Measurements from ENCODE around the gene MXRA8.
"Not testable (repeated sequence)": the region's sequence is repeated elsewhere in the genome, so short reads cannot be mapped to it uniquely, and the experiment has no call there.

Gene MXRA8, protein sequence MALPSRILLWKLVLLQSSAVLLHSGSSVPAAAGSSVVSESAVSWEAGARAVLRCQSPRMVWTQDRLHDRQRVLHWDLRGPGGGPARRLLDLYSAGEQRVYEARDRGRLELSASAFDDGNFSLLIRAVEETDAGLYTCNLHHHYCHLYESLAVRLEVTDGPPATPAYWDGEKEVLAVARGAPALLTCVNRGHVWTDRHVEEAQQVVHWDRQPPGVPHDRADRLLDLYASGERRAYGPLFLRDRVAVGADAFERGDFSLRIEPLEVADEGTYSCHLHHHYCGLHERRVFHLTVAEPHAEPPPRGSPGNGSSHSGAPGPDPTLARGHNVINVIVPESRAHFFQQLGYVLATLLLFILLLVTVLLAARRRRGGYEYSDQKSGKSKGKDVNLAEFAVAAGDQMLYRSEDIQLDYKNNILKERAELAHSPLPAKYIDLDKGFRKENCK

DNA sequence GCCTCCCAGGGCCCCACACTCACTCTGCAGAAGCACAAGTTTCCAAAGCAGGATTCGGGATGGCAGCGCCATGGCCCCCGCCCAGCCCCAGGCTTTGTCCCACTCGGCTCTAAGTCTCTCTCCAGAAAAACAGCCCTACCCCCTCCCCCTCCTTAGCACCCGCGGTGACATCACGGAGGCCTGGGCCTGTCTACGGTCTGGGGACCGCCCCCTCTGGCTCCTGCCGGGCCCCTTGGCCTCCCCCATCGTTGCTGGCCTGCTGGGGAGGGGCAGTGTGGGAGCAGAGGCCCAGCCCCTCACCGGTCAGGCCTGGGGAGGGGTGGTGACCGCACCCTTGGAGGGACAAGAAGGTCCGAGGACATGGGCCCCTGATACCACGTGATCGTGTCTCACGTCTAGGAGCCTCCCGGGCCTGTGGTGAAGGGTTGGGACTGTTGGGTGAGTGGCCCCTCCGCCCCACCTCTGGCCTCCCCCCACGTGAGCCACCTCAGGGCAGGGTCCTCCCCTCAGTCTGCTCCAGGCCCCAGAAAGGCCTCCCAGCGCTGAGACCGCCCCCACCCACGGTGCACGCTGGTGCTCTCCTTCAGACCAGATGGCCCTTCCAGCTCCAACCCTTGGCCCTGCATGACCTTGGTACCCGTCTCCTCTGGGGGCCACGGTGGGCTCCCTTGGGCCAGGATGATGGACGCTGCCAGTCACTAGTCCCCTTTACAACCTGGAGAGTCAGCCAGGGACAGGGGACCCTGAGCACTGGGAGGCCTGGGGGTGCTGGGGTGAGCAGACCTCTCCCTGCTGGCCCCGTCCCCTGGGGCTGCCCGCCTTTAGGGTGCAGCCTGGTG lies at the start of gene MXRA8:
TSS of gene MXRA8 (minus strand) at position 123 of the 839 bp plus-strand sequence. CDS start at position 72, 51 bp downstream.
- no peak within 1 kb of the TSS for H3K27ac ChIP-seq (ENCODE audit: low read length)
- no peaks in the 10 kb centered on the region for H3K36me3 ChIP-seq (ENCODE audit: insufficient read depth, low read depth, low read length)
- peaks cover 14% of the 10 kb centered on the region for H3K27me3 ChIP-seq (ENCODE audit: insufficient read depth, low read length)
- H3K4me3 ChIP-seq (ENCODE audit: low read length) = peak within 1 kb of the TSS; percentile 54; the same call in 1 of the 2 replicates
- peak within 1 kb of the TSS; percentile 67; the same call in 1 of the 2 replicates for H3K9ac ChIP-seq (ENCODE audit: low read depth, low read length)
- H3K4me1 ChIP-seq (ENCODE audit: insufficient read depth, low read length) = peaks cover 16% of the 10 kb centered on the region
- no peaks in the 10 kb centered on the region for H3K9me3 ChIP-seq (ENCODE audit: insufficient read depth, low read depth, low read length)

DNA sequence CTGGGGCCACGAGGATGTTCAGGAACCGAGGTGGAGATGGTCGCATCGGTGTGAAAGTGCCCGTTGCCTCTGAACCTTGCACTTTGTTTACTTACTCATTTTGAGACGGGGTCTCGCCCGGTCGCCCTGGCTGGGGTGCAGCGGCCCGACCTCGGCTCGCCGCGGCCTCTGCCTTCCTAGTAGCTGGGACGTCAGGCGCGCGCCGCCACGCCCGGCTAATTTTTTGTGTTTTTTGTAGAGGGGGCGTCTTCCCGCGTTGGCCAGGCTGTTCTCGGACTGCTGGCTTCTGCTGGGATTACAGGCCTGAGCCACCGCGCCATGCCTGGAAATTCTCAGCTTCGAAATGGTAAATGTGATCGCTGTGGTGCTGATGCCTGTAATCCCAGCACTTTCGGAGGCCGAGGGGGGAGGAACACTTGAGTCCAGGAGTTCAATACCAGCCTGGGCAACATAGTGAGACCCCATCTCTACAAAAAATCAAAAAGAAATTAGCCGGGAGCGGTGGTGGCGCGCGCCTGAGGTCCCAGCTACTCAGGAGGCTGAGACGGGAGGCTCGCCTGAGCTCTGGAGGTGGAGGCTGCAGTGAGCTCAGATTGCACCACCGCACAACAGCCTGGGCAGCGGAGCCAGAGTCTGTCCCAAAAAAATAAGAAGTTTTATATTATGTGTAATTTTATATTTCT lies 49.4 kb upstream of the MXRA8 start:
- H3K4me1 ChIP-seq (ENCODE audit: insufficient read depth, low read length) = peaks cover 12% of the 10 kb centered on the region; the same call in 1 of the 2 replicates
- H3K4me3 ChIP-seq (ENCODE audit: low read length) = peak overlapping the region; percentile 97
- H3K27me3 ChIP-seq (ENCODE audit: insufficient read depth, low read length) = no peaks in the 10 kb centered on the region
- H3K9me3 ChIP-seq (ENCODE audit: insufficient read depth, low read depth, low read length) = peaks cover 11% of the 10 kb centered on the region; the same call in 1 of the 2 replicates
- peak overlapping the region; percentile 98 for H3K9ac ChIP-seq (ENCODE audit: low read depth, low read length)
- H3K27ac ChIP-seq (ENCODE audit: low read length) = peak overlapping the region; percentile 75
- peaks cover 43% of the 10 kb centered on the region for H3K36me3 ChIP-seq (ENCODE audit: insufficient read depth, low read depth, low read length)

DNA sequence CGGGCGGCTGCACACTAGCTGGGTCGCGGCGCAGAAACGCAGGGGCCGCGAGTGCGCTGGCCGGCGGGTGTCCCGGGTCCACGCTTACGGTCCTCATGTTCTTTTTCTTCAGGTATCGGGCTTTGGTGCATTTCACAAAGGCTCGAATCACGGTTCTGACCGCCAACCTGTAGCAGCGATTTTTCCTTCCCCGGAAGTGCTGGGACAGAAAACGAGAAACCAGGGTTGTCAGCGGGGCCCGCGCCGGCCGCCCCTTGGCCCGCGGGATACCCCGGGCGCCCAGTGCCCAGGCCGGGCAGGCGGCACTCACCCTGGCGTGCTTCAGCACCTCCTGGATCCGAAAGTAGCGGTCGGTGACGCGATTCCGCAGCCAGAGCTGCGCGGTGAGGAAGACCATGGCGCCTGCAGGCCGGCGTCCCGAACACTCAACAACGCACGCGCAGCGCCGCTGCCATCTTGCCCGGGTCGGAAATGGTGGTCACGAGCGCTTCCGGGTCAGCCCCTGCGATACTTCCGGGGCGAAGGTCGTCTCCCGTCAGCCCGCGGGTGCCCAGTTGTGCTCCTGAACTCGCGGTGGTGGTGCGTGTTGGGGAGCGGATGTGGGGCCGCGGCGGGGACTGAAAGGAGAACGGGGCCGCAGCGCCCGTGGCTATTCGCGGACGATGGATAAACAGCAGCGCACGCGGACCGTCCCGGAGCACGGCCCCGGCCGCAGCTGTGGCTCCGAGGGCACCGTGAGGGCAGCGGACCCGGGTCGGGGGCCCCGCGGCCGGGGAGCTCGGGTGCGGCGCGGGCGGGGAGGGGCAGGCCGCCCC lies 48.7 kb upstream of the MXRA8 start, which contains the start of gene MRPL20:
TSS of gene MRPL20 (minus strand) at position 473 of the 815 bp plus-strand sequence. CDS start at position 397, 76 bp downstream.
- Histone ChIP-seq H3K27me3 (ENCODE audit: insufficient read depth, low read length) (no peaks in the 10 kb centered on the region), H3K4me1 (ENCODE audit: insufficient read depth, low read length) (peaks cover 12% of the 10 kb centered on the region; the same call in 1 of the 2 replicates), H3K27ac (ENCODE audit: low read length) (peak within 1 kb of the TSS; percentile 75), H3K4me3 (ENCODE audit: low read length) (peak within 1 kb of the TSS; percentile 97), H3K9ac (ENCODE audit: low read depth, low read length) (peak within 1 kb of the TSS; percentile 98), H3K9me3 (ENCODE audit: insufficient read depth, low read depth, low read length) (peaks cover 5% of the 10 kb centered on the region; the same call in 1 of the 2 replicates), H3K36me3 (ENCODE audit: insufficient read depth, low read depth, low read length) (peaks cover 50% of the 10 kb centered on the region)

DNA sequence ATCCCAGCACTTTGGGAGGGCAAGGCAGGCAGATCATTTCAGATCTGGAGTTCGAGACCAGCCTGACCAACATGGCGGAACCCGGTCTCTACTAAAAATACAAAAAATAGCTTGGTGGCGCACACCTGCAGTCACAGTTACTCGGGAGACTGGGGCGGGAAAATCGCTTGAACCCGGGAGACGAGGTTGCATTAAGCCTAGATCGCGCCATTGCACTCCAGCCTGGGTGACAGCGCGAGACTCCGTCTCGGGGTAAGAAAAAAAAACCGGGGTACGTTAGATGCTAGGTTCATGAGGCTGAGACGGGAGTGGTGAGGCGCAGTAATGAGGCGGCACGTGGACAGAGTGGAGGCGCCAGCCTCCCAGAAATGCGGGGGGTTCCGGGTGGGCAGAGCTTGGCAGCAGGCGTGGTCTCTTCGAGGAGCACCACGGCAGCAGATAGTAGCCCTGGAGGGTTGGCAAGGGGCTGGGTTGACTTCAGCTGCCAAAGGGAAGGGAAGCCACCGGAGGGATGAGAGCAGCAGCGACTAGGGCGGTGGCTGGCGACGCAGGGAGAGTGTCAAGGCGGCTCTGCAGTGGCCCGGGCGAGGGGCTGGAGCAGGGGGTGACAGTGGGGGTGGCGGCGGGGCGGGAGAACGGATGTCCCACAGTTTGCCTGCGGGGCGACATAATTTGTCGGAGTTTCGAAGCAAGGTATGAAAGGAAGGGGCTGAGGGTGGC lies 47.9 kb upstream of the MXRA8 start:
- Histone ChIP-seq H3K9ac (ENCODE audit: low read depth, low read length) (peak overlapping the region; percentile 98), H3K4me3 (ENCODE audit: low read length) (peak overlapping the region; percentile 97), H3K9me3 (ENCODE audit: insufficient read depth, low read depth, low read length) (no peaks in the 10 kb centered on the region), H3K27ac (ENCODE audit: low read length) (peak overlapping the region; percentile 75), H3K27me3 (ENCODE audit: insufficient read depth, low read length) (no peaks in the 10 kb centered on the region), H3K4me1 (ENCODE audit: insufficient read depth, low read length) (peaks cover 13% of the 10 kb centered on the region), H3K36me3 (ENCODE audit: insufficient read depth, low read depth, low read length) (peaks cover 58% of the 10 kb centered on the region)

DNA sequence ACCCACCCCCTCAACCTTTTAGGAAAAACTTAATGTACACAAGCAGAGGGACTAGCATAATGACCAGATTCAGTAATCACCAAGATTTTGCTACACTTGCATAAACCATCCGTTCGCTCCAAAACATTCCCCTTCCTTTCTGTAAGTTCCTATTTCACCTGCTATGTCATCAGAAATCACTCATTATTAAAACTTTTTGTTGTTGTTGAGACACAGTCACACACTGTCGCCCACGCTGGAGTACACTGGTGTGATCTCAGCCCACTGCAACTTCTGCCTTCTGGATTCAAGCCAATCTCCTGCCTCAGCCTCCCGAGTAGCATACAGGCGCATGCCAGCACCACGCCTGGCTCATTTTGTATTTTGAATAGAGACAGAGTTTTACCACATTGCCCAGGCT lies 45.3 kb upstream of the MXRA8 start:
- Histone ChIP-seq H3K4me3 (ENCODE audit: low read length) (no peak overlapping the region), H3K27me3 (ENCODE audit: insufficient read depth, low read length) (no peaks in the 10 kb centered on the region), H3K36me3 (ENCODE audit: insufficient read depth, low read depth, low read length) (peaks cover 65% of the 10 kb centered on the region), H3K4me1 (ENCODE audit: insufficient read depth, low read length) (peaks cover 15% of the 10 kb centered on the region), H3K9ac (ENCODE audit: low read depth, low read length) (no peak overlapping the region), H3K9me3 (ENCODE audit: insufficient read depth, low read depth, low read length) (no peaks in the 10 kb centered on the region), H3K27ac (ENCODE audit: low read length) (no peak overlapping the region)

DNA sequence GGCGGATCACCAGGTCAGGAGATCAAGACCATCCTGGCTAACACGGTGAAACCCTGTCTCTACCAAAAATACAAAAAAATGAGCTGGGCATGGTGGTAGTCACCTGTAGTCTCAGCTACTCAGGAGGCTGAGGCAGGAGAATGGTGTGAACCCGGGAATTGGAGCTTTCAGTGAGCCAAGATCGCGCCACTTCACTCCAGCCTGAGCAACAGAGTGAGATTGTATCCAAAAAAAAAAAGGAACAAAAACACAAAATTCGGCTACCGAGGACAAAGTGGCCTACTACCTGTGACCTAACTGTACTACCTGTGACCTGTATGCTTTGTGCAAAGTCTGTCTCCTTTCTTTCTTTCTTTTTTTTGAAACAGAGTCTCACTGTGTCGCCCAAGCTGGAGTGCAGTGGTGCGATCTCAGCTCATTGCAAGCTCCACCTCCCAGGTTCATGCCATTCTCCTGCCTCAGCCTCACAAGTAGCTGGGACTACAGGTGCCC lies 44.6 kb upstream of the MXRA8 start:
- not testable (repeated sequence) for H3K4me3 ChIP-seq (ENCODE audit: low read length); H3K27me3 ChIP-seq (ENCODE audit: insufficient read depth, low read length); H3K9me3 ChIP-seq (ENCODE audit: insufficient read depth, low read depth, low read length); H3K9ac ChIP-seq (ENCODE audit: low read depth, low read length); H3K27ac ChIP-seq (ENCODE audit: low read length)
- Histone ChIP-seq H3K4me1 (ENCODE audit: insufficient read depth, low read length) (peaks cover 11% of the 10 kb centered on the region), H3K36me3 (ENCODE audit: insufficient read depth, low read depth, low read length) (peaks cover 62% of the 10 kb centered on the region)

DNA sequence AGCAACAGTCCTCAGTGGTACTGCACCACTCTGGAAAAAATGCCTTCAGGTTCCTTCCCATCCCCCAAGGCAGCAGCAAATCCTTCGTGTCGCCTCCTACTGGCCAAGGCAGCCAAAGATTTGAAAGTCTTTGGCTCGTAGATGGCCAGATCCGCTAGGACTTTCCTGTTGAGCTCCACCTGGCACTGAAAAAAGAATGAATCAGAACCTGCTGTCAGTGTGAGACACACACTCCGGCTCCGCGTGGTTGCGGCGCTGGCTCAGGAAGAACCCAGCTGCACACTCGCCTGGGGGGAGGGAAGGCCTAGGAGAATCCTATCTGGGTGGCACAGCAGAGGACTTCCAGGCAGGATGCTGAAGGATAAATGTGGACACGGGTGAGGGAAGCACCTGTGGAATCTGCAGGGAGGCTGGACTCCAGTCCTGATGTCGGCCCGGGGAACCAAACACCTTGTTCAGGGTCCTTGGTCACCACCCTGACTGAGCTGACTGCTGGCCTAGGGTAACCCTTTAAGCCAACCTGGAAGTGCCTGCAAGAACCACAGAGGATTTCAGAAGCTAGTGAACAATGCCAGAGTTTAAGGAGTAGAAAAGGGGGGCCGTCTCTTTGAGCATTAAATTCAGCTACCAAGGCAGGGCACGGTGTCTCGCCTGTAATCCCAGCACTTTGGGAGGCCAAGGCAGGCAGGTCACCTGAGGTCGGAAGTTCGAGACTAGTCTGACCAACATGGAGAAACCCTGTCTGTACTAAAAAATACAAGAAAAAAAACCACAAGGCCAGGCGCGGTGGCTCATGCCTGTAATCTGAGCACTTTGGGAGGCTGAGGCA lies 43.9 kb upstream of the MXRA8 start:
- Histone ChIP-seq H3K9me3 (ENCODE audit: insufficient read depth, low read depth, low read length) (no peaks in the 10 kb centered on the region), H3K4me1 (ENCODE audit: insufficient read depth, low read length) (peaks cover 11% of the 10 kb centered on the region), H3K4me3 (ENCODE audit: low read length) (no peak overlapping the region), H3K27me3 (ENCODE audit: insufficient read depth, low read length) (no peaks in the 10 kb centered on the region), H3K27ac (ENCODE audit: low read length) (no peak overlapping the region), H3K9ac (ENCODE audit: low read depth, low read length) (no peak overlapping the region), H3K36me3 (ENCODE audit: insufficient read depth, low read depth, low read length) (peaks cover 69% of the 10 kb centered on the region)

DNA sequence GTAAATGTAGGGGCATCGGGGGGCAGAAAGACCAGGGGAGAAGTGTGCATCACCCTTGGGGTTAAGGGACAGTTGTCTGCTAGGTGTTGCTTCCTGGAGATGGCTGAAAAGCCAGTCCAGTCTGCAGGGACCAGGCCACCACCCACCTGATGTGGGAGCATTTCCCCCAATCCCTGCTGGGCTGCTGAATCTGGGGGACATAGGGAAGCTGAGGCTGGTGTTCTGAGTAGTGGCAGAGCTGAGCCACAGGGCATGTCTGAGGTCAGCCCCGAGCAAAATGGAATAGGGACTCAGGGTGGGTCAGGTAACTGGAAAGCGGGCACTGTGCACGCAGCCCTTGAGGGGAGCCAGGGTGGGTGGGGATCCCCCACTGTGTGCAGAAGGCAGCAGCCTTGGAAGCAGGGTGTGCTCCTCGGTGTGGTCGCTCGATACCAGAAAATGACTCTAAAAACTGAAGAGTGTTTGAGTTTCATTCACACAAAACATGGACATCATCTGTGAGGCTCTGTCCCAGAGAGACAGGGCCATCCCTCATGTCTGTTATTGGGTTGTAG lies 43.2 kb upstream of the MXRA8 start:
- Histone ChIP-seq H3K9ac (ENCODE audit: low read depth, low read length) (no peak overlapping the region; the same call in 1 of the 2 replicates), H3K4me1 (ENCODE audit: insufficient read depth, low read length) (peaks cover 11% of the 10 kb centered on the region), H3K27me3 (ENCODE audit: insufficient read depth, low read length) (no peaks in the 10 kb centered on the region), H3K4me3 (ENCODE audit: low read length) (no peak overlapping the region), H3K9me3 (ENCODE audit: insufficient read depth, low read depth, low read length) (no peaks in the 10 kb centered on the region), H3K27ac (ENCODE audit: low read length) (no peak overlapping the region), H3K36me3 (ENCODE audit: insufficient read depth, low read depth, low read length) (peaks cover 75% of the 10 kb centered on the region)

DNA sequence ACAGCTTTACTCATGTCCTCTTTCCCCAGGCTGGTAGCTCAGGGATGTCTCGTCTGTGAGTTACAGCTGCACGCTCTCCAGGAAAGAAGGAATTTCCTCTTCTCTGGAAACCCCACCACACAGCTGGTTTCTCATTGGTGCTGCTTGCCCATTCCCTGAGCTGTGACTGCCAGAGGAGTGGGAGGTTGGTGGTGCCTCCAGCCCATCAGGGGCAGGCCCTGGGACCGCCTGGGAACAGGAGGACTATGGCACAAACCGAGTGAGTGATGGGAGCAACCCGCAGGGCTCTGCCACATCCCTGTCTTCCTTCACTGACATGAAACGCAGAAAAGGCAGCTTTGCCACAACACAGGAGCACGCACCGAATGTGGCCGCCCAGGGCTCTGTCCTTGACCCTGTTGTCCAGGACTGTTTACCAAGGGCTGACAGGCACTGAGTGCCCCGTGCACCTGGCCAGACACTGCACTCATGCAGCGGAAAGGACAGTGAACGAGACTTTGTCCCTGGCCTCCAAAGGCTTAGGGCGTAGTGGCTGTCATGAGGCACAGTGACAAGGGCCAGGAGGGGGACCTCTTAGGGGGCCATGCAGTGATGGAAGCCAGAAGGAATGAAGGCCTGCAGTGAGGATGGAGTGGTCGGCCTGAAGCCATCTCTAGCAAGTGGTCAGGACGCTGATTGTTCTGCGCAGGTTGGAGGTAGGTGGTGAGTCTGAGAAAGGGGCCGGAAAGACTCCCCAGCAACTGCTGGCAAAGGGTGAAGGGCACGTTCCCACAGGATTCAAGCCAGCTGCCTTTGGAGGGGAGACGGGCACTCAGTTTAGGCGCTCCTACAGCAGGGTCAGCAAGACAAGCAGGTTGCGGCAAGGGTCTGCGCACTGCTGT lies 42.5 kb upstream of the MXRA8 start:
- Histone ChIP-seq H3K9ac (ENCODE audit: low read depth, low read length) (peak overlapping the region; percentile 98; the same call in 1 of the 2 replicates), H3K36me3 (ENCODE audit: insufficient read depth, low read depth, low read length) (peaks cover 75% of the 10 kb centered on the region), H3K27me3 (ENCODE audit: insufficient read depth, low read length) (no peaks in the 10 kb centered on the region), H3K4me3 (ENCODE audit: low read length) (peak overlapping the region; percentile 98), H3K9me3 (ENCODE audit: insufficient read depth, low read depth, low read length) (no peaks in the 10 kb centered on the region), H3K27ac (ENCODE audit: low read length) (no peak overlapping the region), H3K4me1 (ENCODE audit: insufficient read depth, low read length) (peaks cover 11% of the 10 kb centered on the region)

Data from iPS-20b (cell line).